DND-41 (cell line): ENCODE results near the gene SLC17A2.
"Not testable (repeated sequence)": the region's sequence is repeated elsewhere in the genome, so short reads cannot be mapped to it uniquely, and the experiment has no call there.

Source experiments
- ATAC-seq: fragments of 200-7000 bp; cut with Tn5 transposase; 3 replicates; pipeline ENCODE4 v1.9.1; 2021; ENCODE audit warnings: low read depth; ENCODE audit not compliant: insufficient read depth
- DNase-seq: peaks from one replicate; pipeline ENCODE4 v3.0.0-alpha.2; 2020
- H2AFZ ChIP-seq: 2 replicates; pipeline ENCODE4 v1.6.0; 2012; ENCODE audit warnings: low read depth, low read length
- H3K27ac ChIP-seq: 2 replicates; pipeline ENCODE4 v1.5.1; 2012; ENCODE audit warnings: low read length, inconsistent platforms
- H3K27me3 ChIP-seq: fragments of 200-600 bp; sonication (generic); 2 replicates; pipeline ENCODE4 v1.6.0; 2012; ENCODE audit warnings: low read length, mild to moderate bottlenecking, inconsistent platforms; ENCODE audit not compliant: insufficient read depth, poor library complexity
- H3K36me3 ChIP-seq: 2 replicates; pipeline ENCODE4 v1.5.1; 2012; ENCODE audit warnings: low read length, inconsistent platforms; ENCODE audit not compliant: insufficient read depth
- H3K4me1 ChIP-seq: 2 replicates; pipeline ENCODE4 v1.5.1; 2012; ENCODE audit warnings: mild to moderate bottlenecking, low read length; ENCODE audit not compliant: insufficient read depth
- H3K4me2 ChIP-seq: 2 replicates; pipeline ENCODE4 v1.6.0; 2012; ENCODE audit warnings: mild to moderate bottlenecking, moderate library complexity, low read length, inconsistent platforms; ENCODE audit not compliant: insufficient read depth
- H3K4me3 ChIP-seq, 2 experiments: fragments of 200-600 bp in 1 of 2; shearing (Covaris generic) in 1 of 2; 2 replicates each; pipeline ENCODE4 v1.5.1; 2012 to 2016; ENCODE audit warnings: inconsistent platforms in 2 of 2, low read length in 2 of 2, mild to moderate bottlenecking in 2 of 2, low read depth in 1 of 2, moderate library complexity in 1 of 2
- H3K79me2 ChIP-seq: 2 replicates; pipeline ENCODE4 v1.6.0; 2012; ENCODE audit warnings: low read length, inconsistent platforms; ENCODE audit not compliant: insufficient read depth
- H3K9ac ChIP-seq: 2 replicates; pipeline ENCODE4 v1.6.0; 2012; ENCODE audit warnings: low read depth, mild to moderate bottlenecking, inconsistent platforms, low read length, moderate library complexity
- H3K9me3 ChIP-seq: 2 replicates; pipeline ENCODE4 v1.5.1; 2012; ENCODE audit warnings: low read length, moderate library complexity, mild to moderate bottlenecking, inconsistent platforms; ENCODE audit not compliant: insufficient read depth, severe bottlenecking
- H4K20me1 ChIP-seq: 2 replicates; pipeline ENCODE4 v1.6.0; 2012; ENCODE audit warnings: low read length; ENCODE audit not compliant: insufficient read depth
- EZH2 ChIP-seq: IDR thresholded peaks from 3 replicates; pipeline ENCODE4 v1.6.1; 2012; ENCODE audit warnings: borderline replicate concordance, low read depth, mild to moderate bottlenecking, moderate library complexity, low read length, inconsistent platforms; ENCODE audit not compliant: severe bottlenecking
- TF ChIP-seq, protein P1 (sequence below): IDR thresholded peaks from 2 replicates; pipeline ENCODE4 v1.5.1; 2012; ENCODE audit warnings: borderline replicate concordance, low read length, moderate library complexity, mild to moderate bottlenecking; ENCODE audit not compliant: poor library complexity, severe bottlenecking; ENCODE audit errors: extremely low read depth

Gene SLC17A2

DNA sequence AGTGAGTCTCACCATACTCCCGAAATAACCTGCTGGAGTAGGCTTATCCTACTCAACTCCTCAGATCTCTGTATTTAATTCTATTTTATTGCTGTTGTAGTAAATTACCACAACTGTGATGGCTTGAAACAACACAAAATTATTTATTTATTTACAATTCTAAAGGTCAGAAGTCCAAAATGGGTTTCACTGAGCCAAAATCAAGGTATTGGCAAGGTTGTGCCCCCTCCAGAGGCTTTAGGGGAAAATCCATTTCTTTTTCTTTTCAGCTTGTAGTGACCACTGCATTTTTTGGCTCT lies 869 bp upstream of the SLC17A2 start:
- H4K20me1 ChIP-seq, result no peaks in the 10 kb centered on the region
- H3K4me3 ChIP-seq, result no peak overlapping the region
- H3K4me2 ChIP-seq, result no peak overlapping the region
- H3K27ac ChIP-seq, result no peak overlapping the region
- H3K79me2 ChIP-seq, result no peaks in the 10 kb centered on the region
- TF ChIP-seq, protein P1, sequence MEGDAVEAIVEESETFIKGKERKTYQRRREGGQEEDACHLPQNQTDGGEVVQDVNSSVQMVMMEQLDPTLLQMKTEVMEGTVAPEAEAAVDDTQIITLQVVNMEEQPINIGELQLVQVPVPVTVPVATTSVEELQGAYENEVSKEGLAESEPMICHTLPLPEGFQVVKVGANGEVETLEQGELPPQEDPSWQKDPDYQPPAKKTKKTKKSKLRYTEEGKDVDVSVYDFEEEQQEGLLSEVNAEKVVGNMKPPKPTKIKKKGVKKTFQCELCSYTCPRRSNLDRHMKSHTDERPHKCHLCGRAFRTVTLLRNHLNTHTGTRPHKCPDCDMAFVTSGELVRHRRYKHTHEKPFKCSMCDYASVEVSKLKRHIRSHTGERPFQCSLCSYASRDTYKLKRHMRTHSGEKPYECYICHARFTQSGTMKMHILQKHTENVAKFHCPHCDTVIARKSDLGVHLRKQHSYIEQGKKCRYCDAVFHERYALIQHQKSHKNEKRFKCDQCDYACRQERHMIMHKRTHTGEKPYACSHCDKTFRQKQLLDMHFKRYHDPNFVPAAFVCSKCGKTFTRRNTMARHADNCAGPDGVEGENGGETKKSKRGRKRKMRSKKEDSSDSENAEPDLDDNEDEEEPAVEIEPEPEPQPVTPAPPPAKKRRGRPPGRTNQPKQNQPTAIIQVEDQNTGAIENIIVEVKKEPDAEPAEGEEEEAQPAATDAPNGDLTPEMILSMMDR, result no peak
- TF ChIP-seq EZH2, result no peak
- ATAC-seq (no peak), DNase-seq (no peak)
- no peaks in the 10 kb centered on the region for H3K9me3 ChIP-seq
- no peak overlapping the region for H2AFZ ChIP-seq
- H3K36me3 ChIP-seq, result no peaks in the 10 kb centered on the region
- no peak overlapping the region for H3K9ac ChIP-seq
- H3K27me3 ChIP-seq, result peaks cover 3% of the 10 kb centered on the region
- H3K4me1 ChIP-seq, result no peaks in the 10 kb centered on the region

DNA sequence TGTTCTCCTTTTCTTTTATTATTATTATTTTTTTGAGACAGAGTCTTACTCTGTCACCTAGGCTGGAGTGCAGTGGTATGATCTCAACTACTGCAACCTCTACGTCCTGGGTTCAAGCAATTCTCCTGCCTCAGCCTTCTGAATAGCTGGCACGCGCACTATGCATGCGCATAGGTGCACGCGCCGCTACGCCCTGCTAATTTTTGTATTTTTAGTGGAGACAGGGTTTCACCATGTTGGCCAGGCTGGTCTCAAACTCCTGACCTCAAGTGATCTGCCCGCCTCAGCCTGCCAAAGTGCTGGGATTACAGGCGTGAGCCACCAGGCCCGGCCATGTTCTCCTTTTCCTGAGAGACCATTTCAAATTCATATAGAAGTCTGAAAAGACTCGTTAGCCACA lies 706 bp downstream of the SLC17A2 start:
- H3K4me1 ChIP-seq, H3K36me3 ChIP-seq, H2AFZ ChIP-seq, H3K27me3 ChIP-seq, DNase-seq, H3K79me2 ChIP-seq, H4K20me1 ChIP-seq, H3K9ac ChIP-seq, H3K9me3 ChIP-seq, H3K4me3 ChIP-seq, H3K27ac ChIP-seq, ATAC-seq, H3K4me2 ChIP-seq: not testable (repeated sequence)

DNA sequence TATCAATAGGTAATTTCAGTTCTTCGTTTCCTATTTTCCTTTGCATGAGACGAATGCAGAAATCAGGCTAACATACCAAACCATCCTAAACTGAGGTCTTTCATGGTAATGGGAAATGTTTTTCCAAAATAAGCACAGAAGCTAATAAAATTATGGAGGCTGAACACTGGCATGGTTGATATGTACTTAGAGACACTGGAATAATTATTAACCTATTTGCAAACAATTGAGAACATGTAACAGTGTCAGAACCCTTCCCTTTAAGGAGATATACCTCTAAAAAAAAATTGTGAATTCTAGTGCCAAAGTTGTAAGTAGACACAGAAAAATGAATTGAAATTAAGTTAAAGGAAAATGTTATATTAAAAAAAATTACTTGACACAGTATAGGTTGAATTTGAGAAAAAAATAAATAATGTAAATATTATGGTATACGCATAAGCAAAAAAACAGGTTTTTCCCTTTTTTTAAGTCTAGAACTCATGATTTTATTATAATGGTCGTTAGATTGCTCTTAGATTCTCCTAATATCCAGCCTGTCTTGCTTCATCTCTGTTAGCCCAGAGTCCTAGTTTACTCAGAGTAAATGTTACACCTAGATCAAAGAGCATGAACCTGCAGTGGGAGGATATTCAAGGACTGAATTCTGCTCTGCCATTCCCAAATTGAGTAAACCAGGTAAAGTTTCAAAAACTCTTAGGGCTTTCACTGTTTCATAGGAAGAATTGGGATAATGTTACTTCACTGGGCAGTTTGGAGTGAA lies 1.7 kb downstream of the SLC17A2 start:
- Histone ChIP-seq H2AFZ (no peak overlapping the region), H3K79me2 (no peaks in the 10 kb centered on the region), H3K27ac (no peak overlapping the region), H4K20me1 (no peaks in the 10 kb centered on the region), H3K4me1 (no peaks in the 10 kb centered on the region), H3K4me3 (no peak overlapping the region), H3K4me2 (no peak overlapping the region), H3K36me3 (no peaks in the 10 kb centered on the region), H3K9ac (no peak overlapping the region), H3K9me3 (no peaks in the 10 kb centered on the region), H3K27me3 (peaks cover 6% of the 10 kb centered on the region)
- TF ChIP-seq, protein P1, result no peak
- no peak for TF ChIP-seq EZH2
- no peak for DNase-seq
- ATAC-seq, result no peak

DNA sequence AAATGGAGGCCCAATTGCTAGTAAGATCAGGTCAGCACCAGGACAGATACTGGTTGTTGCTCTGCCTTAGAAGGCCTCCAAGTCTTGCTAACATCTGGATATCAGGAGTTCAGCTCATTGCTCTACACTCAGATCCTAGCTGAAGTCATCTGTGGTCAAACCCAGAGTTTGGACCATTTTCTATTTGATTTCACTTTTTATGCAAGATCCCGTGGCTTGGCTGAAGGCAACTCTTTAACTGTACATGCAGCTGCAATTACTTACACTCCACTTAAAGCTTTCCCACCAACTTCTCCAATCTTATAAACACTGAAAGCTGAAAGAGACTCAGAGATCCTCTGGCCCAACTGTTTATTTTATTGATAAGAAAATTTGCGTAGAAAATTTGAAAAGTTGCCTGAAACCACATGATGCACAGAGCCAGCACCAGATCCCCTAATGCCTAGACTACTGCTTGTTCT lies 2.7 kb downstream of the SLC17A2 start:
- DNase-seq (no peak), ATAC-seq (no peak)
- Histone ChIP-seq H3K27me3 (peaks cover 6% of the 10 kb centered on the region), H3K4me3 (no peak overlapping the region), H3K9ac (no peak overlapping the region), H2AFZ (no peak overlapping the region), H3K9me3 (no peaks in the 10 kb centered on the region), H3K27ac (no peak overlapping the region), H3K4me1 (no peaks in the 10 kb centered on the region), H3K79me2 (no peaks in the 10 kb centered on the region), H4K20me1 (no peaks in the 10 kb centered on the region), H3K36me3 (no peaks in the 10 kb centered on the region), H3K4me2 (no peak overlapping the region)
- TF ChIP-seq, protein P1, result no peak
- no peak for TF ChIP-seq EZH2
